GM12891 (cell line): ENCODE measurements around the gene MRPL14.

Source experiments
- DNase-seq: peaks from one replicate; pipeline ENCODE4 v3.0.0; 2011; ENCODE audit warnings: low spot score; ENCODE audit not compliant: insufficient read length
- FAIRE-seq: peaks from 2 replicates; lab custom pipeline; 2011; peaks lifted over from hg19 to GRCh38; lab: Jason Lieb, UNC
- PAX5 ChIP-seq: IDR thresholded peaks from 2 replicates; pipeline ENCODE4 v1.6.1; 2011; ENCODE audit warnings: low read length, moderate library complexity, mild to moderate bottlenecking; ENCODE audit not compliant: insufficient read depth, severe bottlenecking
- POLR2A ChIP-seq: IDR thresholded peaks from 2 replicates; pipeline ENCODE4 v1.6.1; 2011; ENCODE audit warnings: low read depth, low read length, control low read depth
- POLR2AphosphoS5 ChIP-seq: IDR thresholded peaks from 2 replicates; pipeline ENCODE4 v1.6.1; 2011; ENCODE audit warnings: low read depth, low read length, control low read depth
- POU2F2 ChIP-seq: IDR thresholded peaks from 2 replicates; pipeline ENCODE4 v1.6.1; 2011; ENCODE audit warnings: low read depth, mild to moderate bottlenecking, control low read depth, low read length, moderate library complexity
- SPI1 ChIP-seq: IDR thresholded peaks from 2 replicates; pipeline ENCODE4 v1.6.1; 2011; ENCODE audit warnings: low read depth, low read length, control low read depth
- TAF1 ChIP-seq: IDR thresholded peaks from 2 replicates; pipeline ENCODE4 v1.6.1; 2011; ENCODE audit warnings: low read depth, low read length, control low read depth

The MRPL14 gene

DNA sequence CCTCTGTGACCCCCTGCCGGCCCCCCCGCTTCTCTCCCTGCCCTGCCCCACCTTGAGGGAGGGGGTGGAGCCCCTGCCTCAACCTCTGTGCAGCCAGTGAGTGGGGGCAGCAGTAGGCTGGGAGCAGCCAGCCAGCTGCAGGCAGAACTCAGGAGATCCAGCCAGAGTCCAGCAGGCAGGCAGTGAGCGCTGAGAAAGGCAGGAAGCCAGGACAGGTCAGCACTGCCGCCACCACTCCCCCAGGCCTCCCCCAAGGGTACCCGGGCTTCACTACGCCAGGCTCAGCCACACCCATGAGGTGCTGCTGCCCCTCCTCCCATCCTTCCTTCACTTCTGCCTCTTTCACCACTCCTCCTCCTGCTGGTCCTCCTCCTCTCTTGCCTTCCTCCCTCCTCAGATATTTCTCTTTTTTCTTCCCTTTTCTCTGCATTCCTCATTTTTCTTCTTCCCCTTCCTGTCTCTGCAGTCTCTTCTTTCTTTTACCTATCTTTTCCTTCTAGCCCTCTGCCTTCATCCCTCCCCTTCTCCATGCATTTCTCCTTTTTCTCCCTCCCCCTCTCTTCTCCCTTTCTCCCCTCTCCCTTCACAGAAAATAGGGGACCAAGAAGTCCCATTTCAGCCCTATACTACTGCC, 11.6 kb upstream of the MRPL14 start:
- TF ChIP-seq SPI1 (no peak), TAF1 (no peak), POU2F2 (no peak), POLR2A (no peak), POLR2AphosphoS5 (no peak), PAX5 (no peak)
- FAIRE-seq (no peak), DNase-seq (no peak)

DNA sequence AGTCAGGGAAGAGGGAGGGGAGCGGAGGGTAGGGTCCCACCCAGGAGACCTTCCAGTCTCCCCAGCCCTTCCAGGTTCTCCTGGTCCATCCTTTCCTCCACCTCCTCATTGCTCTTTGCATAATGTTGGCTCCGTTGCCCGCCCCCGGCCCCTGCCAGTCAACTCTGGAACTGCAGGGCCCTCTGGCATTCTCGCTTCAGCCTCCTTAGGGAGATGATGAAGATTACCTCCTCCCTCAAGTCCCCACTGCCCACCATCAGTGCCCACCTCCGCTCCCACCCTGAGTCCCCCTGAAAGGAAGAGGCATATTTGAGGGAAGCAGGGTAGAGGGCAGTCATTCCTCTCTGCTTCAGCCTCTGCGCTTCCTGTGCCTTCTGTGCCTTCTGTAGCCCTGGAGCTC, 8.6 kb upstream of the MRPL14 start:
- FAIRE-seq (no peak), DNase-seq (no peak)
- TF ChIP-seq TAF1 (no peak), POLR2AphosphoS5 (no peak), SPI1 (no peak), POU2F2 (no peak), PAX5 (no peak), POLR2A (no peak)

- TF ChIP-seq POU2F2, result no peak
- TF ChIP-seq POLR2A, result no peak
- no peak for TF ChIP-seq POLR2AphosphoS5
- no peak for TF ChIP-seq PAX5
- no peak for TF ChIP-seq SPI1
- TF ChIP-seq TAF1, result no peak
- no peak for FAIRE-seq
- DNase-seq, result no peak
Measured at GRCh38 chr6:44135173-44135758, 8.0 kb upstream of the MRPL14 start.

DNA sequence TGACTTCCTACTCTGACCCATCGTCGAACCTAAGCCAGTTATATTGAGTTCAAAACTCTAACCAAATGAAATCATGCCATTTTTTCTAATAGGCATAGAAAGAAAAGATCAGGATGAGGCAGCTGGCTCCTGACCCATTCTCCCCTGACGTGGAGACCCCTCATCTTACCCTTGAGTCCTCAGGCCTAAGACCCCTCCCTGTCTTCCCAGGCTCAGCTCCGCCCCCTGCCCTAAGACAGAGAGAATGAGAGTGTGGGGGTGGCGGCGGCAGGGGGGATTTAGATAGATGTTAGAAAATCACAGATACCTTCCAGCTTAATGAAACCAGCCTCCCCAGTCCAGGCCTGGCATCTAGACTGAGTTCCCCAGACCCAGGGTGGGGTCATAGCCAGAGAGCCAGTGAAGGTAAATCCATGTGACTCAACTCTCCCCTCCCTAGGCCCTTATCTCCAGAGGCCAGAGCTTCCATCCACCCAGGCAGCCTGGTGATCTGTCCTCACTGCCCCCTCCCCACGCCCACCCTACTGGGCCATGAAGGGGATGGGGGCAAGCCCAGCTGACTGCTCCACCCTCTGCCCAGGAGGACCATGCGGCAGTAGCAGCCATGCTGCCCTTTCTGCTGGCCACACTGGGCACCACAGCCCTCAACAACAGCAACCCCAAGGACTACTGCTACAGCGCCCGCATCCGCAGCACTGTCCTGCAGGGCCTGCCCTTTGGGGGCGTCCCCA, 6.9 kb upstream of the MRPL14 start:
- TF ChIP-seq POU2F2 (no peak), PAX5 (no peak), POLR2AphosphoS5 (no peak), POLR2A (no peak), TAF1 (no peak), SPI1 (no peak)
- DNase-seq, result no peak
- no peak for FAIRE-seq

- TF ChIP-seq POLR2A (no peak), SPI1 (no peak), PAX5 (no peak), POLR2AphosphoS5 (no peak), POU2F2 (no peak), TAF1 (no peak)
- no peak for DNase-seq
- no peak for FAIRE-seq
Measured at GRCh38 chr6:44133003-44133931, 6.0 kb upstream of the MRPL14 start.

- TF ChIP-seq SPI1 (no peak), POLR2A (no peak), PAX5 (no peak), POU2F2 (no peak), POLR2AphosphoS5 (no peak), TAF1 (no peak)
- FAIRE-seq (no peak), DNase-seq (no peak)
Measured at GRCh38 chr6:44132476-44132875, 5.2 kb upstream of the MRPL14 start.

GRCh38 chr6:44131892-44132291, 4.6 kb upstream of the MRPL14 start:
- TF ChIP-seq SPI1 (no peak), POU2F2 (no peak), POLR2AphosphoS5 (no peak), PAX5 (no peak), TAF1 (no peak), POLR2A (no peak)
- DNase-seq (no peak), FAIRE-seq (no peak)

- TF ChIP-seq POLR2A (no peak), TAF1 (no peak), POLR2AphosphoS5 (no peak), SPI1 (no peak), POU2F2 (no peak), PAX5 (no peak)
- DNase-seq (no peak), FAIRE-seq (no peak)
Measured at GRCh38 chr6:44129841-44130322, 2.6 kb upstream of the MRPL14 start.
